Adrenal gland (tissue), 12 donors: ENCODE data around the gene PKP2. TPM values are rescaled to one million over a fixed set of nuclear protein-coding genes. Genes with fewer than 3 reads are reported as not detected.

ENCODE experiments used
- DNase-seq, 7 donors: peaks; one replicate each; pipeline ENCODE4 v3.0.0-alpha.2; 2019 to 2020
- H3K27ac ChIP-seq, 5 donors: fragments of 200-600 bp; sonication (generic) in 4 of 5; 1 replicate in 3 of 5; 2 replicates in 2 of 5; pipeline versions ENCODE4 v1.5.1 to v1.8.0; 2016 to 2020; ENCODE audit warnings: mild to moderate bottlenecking in 1 of 5
- H3K27me3 ChIP-seq: fragments of 200-600 bp; 2 replicates; pipeline ENCODE4 v1.8.0; 2021
- H3K36me3 ChIP-seq, 2 donors: fragments of 200-600 bp; replicated peaks in 1 of 2; 1 replicate in 1 of 2; 2 replicates in 1 of 2; pipeline versions ENCODE4 v1.5.1 to v1.8.0; 2018 to 2022
- H3K4me1 ChIP-seq, 2 donors: fragments of 200-600 bp; replicated peaks in 1 of 2; 1 replicate in 1 of 2; 2 replicates in 1 of 2; pipeline versions ENCODE4 v1.5.1 to v1.8.0; 2018 to 2021
- H3K4me3 ChIP-seq, 4 donors: fragments of 200-600 bp; sonication (generic) in 3 of 4; one replicate each; pipeline ENCODE4 v1.5.1; 2016 to 2018
- H3K9me3 ChIP-seq, 3 donors: fragments of 200-600 bp; sonication (generic) in 1 of 3; replicated peaks in 1 of 3; 1 replicate in 2 of 3; 2 replicates in 1 of 3; pipeline versions ENCODE4 v1.5.1 to v1.8.0; 2016 to 2021
- POLR2A ChIP-seq, 2 donors: fragments of 450-650 bp; IDR thresholded peaks; one replicate each; pipeline ENCODE4 v1.6.1; 2017; ENCODE audit warnings: antibody characterized with exemption in 2 of 2, mild to moderate bottlenecking in 2 of 2, moderate library complexity in 1 of 2
- WGBS, 4 donors: extraction: QIAGEN DNeasy Blood & Tissue Kit in 2 of 4; methylation state at CpG; one replicate each; pipeline versions ENCODE4 v1.1.5 to v1.1.7; 2013 to 2017; 5-methylcytosine and 5-hydroxymethylcytosine counted together
- intact Hi-C, 2 donors: fragments of 100-400 bp; cut with DNase I; formaldehyde crosslinking; loops; one replicate each; pipeline versions ENCODE4 v1.14.1 to v1.15.0; 2022 to 2023
- polyA plus RNA-seq, 3 donors: library from polyadenylated mRNA; stranded (reverse); fragments of 200-250 nt in 2 of 3; fragments of 350-450 nt in 1 of 3; fragmentation: Illumina TruSeq in 1 of 3; extraction: RNeasy Lipid Tissue Mini Kit (QIAGEN cat#74804) in 1 of 3; gene quantifications; one replicate each; pipeline ENCODE4 v1.2.3, GENCODE V29; 2013 to 2014
- total RNA-seq, 9 donors: library from RNA; depleted of rRNA in 4 of 9; stranded (reverse); fragments of >200 nt in 4 of 9; fragments of 120-200 nt in 1 of 9; fragmentation: NEBNext Ultra II Directional in 1 of 9; extraction: Animal tissue kit (Norgen Biotek cat#: 25700) in 1 of 9; gene quantifications; one replicate each; pipeline versions ENCODE4 v1.1.0 to v1.2.4, GENCODE V29; 2013 to 2023
- TF ChIP-seq, protein P1 (sequence below), 6 experiments: fragments of 450-650 bp in 4 of 6; fragments of 200-600 bp in 2 of 6; sonication (generic) in 1 of 6; IDR thresholded peaks; 1 replicate in 5 of 6; 2 replicates in 1 of 6; pipeline versions ENCODE4 v1.5.1 to v1.8.0; 2016 to 2021; ENCODE audit warnings: antibody characterized with exemption in 6 of 6, mild to moderate bottlenecking in 2 of 6, moderate library complexity in 1 of 6
- donor health status: healthy with polysubstance abuse.
- donor health status: Bipolar disorder and iron deficiency.
- donor health status: DM: yes; HTN: yes; CAD: no.
- donor health status: DM: no; HTN: no; CAD: no.
- donor health status: DM: no; HTN: no; CAD: no.
- donor health status: DM: yes; HTN: yes; CAD: no.

Gene PKP2
- total and polyA plus RNA-seq, 12 donors, result 0.36 to 3.3 (median 1.2) TPM

DNA sequence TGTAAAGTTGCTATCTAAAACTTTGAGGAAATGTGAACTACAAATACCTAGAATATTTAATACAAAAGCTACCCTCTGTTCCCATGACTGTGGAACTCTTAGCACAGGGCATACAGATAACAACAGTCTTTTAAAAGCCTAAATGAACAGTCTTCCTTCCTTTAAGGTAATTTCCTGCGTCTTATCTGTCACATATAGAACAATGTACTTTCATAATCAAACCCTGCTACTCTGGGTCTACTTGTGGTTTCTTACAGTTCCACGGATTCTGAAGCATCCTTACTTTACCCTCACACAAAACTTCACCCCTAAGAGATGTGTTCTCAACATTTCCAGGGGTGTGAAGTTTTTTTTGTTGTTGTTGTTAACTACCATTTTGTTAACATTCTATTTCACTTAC lies 5.1 kb downstream of the PKP2 start:
- Histone ChIP-seq H3K9me3 (no peaks in the 10 kb centered on the region), H3K4me3 (no peak overlapping the region), H3K4me1 (peaks cover 5% of the 10 kb centered on the region in 2 donors), H3K36me3 (no peaks in the 10 kb centered on the region), H3K27me3 (peaks cover 6% of the 10 kb centered on the region), H3K27ac (no peak overlapping the region)
- WGBS, 4 donors, result 40 to 58% (median 50%) methylated on average over 2 of the region's 2 CpGs
- TF ChIP-seq, protein P1, sequence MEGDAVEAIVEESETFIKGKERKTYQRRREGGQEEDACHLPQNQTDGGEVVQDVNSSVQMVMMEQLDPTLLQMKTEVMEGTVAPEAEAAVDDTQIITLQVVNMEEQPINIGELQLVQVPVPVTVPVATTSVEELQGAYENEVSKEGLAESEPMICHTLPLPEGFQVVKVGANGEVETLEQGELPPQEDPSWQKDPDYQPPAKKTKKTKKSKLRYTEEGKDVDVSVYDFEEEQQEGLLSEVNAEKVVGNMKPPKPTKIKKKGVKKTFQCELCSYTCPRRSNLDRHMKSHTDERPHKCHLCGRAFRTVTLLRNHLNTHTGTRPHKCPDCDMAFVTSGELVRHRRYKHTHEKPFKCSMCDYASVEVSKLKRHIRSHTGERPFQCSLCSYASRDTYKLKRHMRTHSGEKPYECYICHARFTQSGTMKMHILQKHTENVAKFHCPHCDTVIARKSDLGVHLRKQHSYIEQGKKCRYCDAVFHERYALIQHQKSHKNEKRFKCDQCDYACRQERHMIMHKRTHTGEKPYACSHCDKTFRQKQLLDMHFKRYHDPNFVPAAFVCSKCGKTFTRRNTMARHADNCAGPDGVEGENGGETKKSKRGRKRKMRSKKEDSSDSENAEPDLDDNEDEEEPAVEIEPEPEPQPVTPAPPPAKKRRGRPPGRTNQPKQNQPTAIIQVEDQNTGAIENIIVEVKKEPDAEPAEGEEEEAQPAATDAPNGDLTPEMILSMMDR (IDR thresholded peaks at IDR 0.05), result no peak
- no peak for TF ChIP-seq POLR2A (IDR thresholded peaks at IDR 0.05)
- intact Hi-C loops, result no loop called here
- no peak for DNase-seq

DNA sequence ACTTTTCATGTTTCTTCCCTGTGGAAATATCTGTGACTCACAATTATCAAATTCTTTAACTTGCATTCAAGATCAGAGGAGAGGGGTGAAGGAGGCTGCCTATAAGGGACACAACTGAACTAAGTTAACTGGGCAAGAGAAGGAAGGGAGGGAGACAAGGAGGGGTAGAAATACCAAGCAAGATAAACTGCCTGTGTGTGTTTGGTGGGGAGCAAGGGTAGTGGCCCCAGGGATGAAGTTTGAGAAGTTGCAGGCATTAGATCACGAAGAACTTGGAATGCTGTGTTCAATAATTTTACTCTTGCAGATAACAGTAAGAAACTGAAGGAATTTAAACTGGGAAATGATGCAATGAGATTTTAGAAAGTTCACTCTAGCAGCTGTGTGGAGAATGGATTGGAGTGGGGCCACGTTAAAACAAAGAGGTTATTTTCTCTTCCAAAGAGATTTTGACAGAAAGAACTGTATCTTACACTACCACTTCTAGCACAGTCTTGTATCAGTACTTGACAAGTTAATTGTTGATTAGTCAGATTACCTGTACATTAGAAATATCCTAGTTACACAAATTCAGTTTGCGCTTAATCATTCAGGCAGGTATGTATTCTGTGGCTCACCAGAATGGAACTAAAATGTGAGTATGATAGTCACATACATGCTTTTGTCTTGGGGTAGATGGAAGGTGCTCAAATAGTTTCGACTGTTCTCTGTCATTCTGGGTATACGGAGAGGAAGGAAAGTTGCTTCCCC lies 7.4 kb downstream of the PKP2 start:
- Histone ChIP-seq H3K4me1 (no peaks in the 10 kb centered on the region), H3K27me3 (no peaks in the 10 kb centered on the region), H3K36me3 (no peaks in the 10 kb centered on the region), H3K9me3 (no peaks in the 10 kb centered on the region), H3K27ac (no peak overlapping the region), H3K4me3 (no peak overlapping the region)
- no peak for DNase-seq
- intact Hi-C loops, result no loop called here
- 53 to 69% (median 61%) methylated on average over 5 of the region's 5 CpGs for WGBS, 4 donors
- TF ChIP-seq, protein P1 (IDR thresholded peaks at IDR 0.05), result no peak
- no peak for TF ChIP-seq POLR2A (IDR thresholded peaks at IDR 0.05)

DNA sequence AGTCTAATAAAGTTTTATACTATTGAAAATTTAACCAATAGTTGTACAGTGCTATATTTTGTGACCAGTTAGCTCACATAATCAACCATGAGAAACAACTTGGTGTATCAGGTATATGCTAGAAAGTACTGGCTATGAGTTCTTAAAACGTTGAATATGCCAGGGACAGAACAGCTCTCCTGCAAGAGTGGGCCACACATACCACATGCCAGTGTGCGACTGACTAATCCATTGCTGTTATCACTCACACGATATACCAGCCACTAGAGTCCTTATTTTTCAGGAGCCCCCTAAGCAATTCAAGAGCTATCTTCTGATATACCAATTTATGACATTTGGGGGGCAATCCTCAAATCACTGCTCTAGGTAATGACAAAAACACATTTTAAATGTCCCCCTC lies 9.5 kb downstream of the PKP2 start:
- Histone ChIP-seq H3K4me3 (no peak overlapping the region), H3K4me1 (no peaks in the 10 kb centered on the region), H3K27ac (no peak overlapping the region), H3K27me3 (no peaks in the 10 kb centered on the region), H3K9me3 (no peaks in the 10 kb centered on the region), H3K36me3 (no peaks in the 10 kb centered on the region)
- 74 to 86% (median 78%) methylated on average over 3 of the region's 3 CpGs for WGBS, 4 donors
- TF ChIP-seq POLR2A (IDR thresholded peaks at IDR 0.05), result no peak
- TF ChIP-seq, protein P1 (IDR thresholded peaks at IDR 0.05), result no peak
- intact Hi-C loops, result no loop called here
- DNase-seq, result no peak

DNA sequence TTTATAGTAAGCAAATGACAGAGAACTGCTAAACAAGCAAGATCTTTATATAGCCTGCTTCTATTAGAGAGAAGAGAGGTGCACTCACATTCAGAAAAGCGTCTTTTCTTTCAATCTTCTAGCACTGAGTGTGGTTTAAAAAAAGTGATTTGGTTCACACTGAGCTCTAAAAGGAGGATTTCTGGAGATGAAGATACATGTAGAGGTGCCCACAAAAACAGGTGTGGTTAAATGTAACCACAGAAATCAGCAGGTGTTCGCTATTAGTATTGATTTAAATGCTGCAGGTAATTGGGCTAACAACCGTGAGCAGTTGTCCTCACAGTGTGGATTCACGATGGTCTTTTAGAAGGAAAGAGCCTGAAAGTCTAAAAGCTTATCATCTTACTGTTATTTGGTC lies 10.7 kb downstream of the PKP2 start:
- no peak overlapping the region for H3K27ac ChIP-seq
- no peak overlapping the region for H3K4me3 ChIP-seq
- no peaks in the 10 kb centered on the region for H3K36me3 ChIP-seq
- DNase-seq, result no peak
- intact Hi-C loops, result no loop called here
- no peaks in the 10 kb centered on the region for H3K27me3 ChIP-seq
- TF ChIP-seq, protein P1 (IDR thresholded peaks at IDR 0.05), result no peak
- TF ChIP-seq POLR2A (IDR thresholded peaks at IDR 0.05), result no peak
- 58 to 84% (median 75%) methylated on average over 4 of the region's 4 CpGs for WGBS, 4 donors
- H3K9me3 ChIP-seq, result no peaks in the 10 kb centered on the region
- no peaks in the 10 kb centered on the region for H3K4me1 ChIP-seq
